Esophagus muscularis mucosa (tissue), 2 donors: ENCODE data around the gene LSM14B.

Experiments
- POLR2A ChIP-seq: fragments of 450-650 bp; IDR thresholded peaks from one replicate; pipeline ENCODE4 v1.6.1; 2017; ENCODE audit warnings: antibody characterized with exemption, moderate library complexity, mild to moderate bottlenecking, low read depth
- POLR2AphosphoS5 ChIP-seq, 2 donors: sonication (generic); formaldehyde crosslinking; IDR thresholded peaks; one replicate each; pipeline ENCODE4 v1.6.1; 2017; ENCODE audit warnings: antibody characterized with exemption in 2 of 2

DNA sequence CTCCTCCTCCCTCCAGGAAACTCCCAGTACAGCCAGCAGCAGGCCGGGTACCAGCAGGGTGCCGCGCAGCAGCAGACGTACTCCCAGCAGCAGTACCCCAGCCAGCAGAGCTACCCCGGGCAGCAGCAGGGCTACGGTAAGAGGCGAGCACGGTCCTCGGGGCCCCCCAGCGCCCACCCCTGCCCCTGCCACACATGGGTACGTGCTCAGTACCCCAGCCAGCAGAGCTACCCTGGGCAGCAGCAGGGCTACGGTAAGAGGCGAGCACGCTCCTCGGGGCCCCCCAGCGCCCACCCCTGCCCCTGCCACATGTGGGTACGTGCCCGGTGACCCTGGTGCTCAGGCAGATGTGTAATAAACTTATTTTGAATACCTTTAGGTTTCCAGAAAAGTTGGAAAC is 50.4 kb downstream of the LSM14B start:
- TF ChIP-seq POLR2A (no peak), POLR2AphosphoS5 (IDR thresholded peaks at IDR 0.05) (no peak)
